GM18520 (cell line): ENCODE measurements around the gene ISYNA1.

ENCODE experiments used
- ATAC-seq: cut with Tn5 transposase; IDR thresholded peaks from one replicate; pipeline ENCODE4 v1.9.1; 2021; ENCODE audit not compliant: unreplicated experiment

Gene ISYNA1

DNA sequence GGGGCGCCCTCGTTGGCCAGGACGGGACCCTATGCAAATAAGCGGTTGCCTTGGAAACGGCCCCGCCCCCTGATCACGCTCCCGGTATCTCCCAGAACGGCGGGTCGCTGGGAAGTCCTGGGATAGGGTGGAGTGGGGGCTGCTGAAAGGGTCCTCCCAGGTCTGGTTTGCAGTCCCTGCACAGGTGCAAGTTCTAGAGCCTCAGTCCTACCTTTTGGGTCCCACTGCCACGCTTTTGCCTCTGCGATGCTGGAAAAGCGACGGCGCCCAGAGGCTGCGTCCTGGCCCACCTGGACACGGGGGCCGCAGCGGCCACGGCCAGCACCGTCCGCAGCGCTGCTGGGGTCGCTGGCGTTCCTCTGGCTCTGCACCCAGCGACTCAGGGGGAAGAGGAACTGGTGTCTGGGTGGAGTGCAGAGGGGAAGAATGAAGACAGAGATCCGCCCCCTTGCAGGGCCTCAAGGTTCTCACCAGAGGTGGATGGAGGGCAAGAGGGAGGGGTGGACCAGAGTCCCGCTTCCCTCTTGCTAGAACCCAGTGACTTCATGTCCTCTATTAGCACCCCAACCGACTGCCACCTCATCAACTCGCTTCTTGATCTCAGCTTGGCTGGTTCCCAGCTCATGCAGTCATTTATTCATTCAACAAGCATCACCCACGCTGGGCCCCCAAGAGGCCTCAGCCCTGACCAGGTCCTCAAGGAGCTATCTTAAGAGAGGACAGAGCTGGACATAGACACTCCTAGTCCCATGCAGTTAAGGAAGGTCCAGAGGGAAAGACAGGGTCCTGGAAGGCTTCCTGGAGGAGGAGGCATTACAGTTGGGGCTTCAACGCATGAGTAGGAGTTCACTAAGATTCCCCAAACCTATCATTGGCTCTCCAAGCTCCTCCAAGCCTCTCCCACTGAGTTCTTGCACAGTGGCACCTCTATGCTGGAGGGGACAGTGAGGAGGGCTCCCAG is 40.4 kb downstream of the ISYNA1 start, which contains the start of gene LRRC25:
Gene LRRC25 (minus strand): TSS at position 381 of the 961 bp plus-strand sequence. CDS start 659 bp downstream, outside the sequence.
- ATAC-seq: no peak

DNA sequence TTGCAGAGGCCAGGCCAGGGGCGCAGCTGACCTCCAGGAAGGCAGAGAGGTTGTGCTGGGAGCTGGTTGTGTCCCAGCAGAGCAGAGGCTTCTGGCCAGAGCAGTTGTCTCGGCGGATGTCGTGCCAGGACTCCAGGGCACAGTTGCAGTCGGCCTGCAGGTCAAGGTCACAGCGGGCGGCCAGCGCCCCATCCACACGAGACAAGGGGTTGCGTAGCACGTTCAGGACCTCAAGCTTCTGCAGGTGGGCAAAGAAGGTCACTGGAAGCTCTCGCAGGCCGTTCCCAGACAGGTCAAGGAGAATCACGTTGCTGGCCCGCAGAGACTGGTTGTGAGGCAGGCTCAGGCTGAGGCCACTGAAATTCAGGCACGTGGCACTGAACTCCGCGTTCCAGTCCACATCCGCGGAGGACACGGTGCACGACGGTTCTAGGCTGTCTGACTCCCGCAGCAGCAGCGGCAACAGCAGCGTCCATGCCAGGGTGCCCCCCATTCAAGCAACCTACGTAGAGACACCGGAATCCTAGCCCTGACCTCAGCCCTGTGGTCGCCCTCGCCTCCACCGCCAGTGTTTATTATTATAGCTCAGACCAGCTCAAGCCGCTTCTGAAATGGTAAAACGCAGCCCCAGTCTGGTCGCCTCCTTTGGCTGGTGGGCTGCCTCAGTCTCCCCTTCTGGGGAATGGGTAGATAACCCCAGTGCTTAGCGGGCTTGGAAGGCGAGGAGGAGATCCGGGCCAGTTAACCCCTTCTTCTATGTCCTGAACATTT is 41.3 kb downstream of the ISYNA1 start:
- ATAC-seq: no peak

DNA sequence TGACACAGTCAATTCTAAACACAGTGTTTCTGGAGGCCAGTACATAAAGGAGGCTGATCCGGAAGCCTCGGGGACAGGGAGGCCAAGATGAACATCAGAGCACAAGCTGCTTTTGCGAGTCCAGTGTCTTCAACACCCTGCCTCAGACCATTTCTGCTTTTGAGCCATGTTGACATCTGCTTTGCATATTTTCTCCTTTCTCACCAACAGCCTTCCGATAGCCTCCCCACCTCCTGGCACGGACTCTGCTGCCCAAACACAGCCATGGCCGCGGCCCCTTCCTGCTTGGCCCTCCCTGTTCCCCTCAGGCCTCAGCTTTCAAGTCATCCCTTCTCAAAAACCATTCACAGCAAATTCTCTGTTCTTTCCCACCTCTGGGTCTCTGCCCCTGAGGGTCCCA is 44.1 kb downstream of the ISYNA1 start:
- ATAC-seq: no peak

DNA sequence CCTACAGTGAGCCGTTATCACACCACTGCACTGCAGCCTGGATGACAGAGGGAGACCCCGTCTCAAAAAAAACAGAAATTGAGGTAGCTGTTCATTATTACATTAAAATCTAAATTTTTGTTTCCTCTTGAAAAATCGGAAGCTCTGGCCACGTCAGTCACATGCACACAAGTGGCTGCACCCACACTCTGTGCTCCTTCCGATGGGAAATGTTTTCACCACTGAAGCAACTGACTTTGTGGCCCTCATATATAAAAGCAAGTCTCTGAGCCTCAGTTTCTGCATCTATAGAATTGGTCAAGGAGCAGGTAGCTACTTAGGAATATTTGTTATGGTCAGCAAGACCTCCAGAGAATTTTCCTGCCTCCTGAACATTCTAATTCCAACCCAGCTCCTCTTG is 45.0 kb downstream of the ISYNA1 start:
- no peak for ATAC-seq

DNA sequence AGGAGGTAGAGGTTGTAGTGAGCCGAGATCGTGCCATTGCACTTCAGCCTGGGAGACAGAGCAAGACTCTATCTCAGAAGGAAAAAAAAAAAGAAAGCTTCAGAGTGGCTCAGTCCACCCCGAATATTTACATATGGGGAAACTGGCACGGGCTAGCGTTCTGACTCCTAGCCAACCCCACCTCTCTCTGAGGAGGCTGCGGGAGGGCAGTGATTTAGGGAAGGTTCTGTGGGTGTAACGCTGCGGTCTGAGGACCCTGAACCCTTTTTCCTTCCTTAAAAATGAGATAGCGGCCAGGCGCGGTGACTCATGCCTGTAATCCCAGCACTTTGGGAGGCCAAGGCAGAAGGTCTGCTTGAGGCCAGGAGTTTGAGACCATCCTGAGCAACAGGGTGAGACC is 45.5 kb downstream of the ISYNA1 start:
- no peak for ATAC-seq

DNA sequence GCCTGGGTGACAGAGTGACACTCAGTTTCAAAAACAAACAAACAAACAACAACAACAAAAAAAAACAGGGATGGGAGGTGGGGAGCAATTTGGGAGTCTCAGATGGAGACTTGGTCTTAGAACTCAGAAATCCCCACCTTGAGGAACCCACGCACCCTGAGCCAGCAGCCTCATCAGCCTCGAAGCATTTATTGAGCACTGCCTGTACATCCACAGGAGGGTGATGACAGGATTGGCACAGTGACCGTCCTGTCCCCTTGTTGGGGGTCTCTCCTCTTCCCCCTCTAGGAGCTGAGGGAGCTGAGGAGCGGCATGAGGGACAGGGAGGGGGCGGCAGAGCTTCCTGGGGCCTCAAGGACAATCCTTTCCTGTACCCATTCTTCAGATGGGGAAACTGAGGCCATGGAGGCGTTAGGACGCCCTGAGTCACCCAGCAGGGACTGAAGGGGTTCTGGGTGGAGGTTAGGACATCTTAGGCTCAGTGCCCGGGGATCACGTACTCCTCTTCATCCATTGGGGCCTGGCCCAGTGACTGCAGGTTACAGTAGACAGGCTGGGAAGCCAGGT is 46.3 kb downstream of the ISYNA1 start:
- no peak for ATAC-seq

DNA sequence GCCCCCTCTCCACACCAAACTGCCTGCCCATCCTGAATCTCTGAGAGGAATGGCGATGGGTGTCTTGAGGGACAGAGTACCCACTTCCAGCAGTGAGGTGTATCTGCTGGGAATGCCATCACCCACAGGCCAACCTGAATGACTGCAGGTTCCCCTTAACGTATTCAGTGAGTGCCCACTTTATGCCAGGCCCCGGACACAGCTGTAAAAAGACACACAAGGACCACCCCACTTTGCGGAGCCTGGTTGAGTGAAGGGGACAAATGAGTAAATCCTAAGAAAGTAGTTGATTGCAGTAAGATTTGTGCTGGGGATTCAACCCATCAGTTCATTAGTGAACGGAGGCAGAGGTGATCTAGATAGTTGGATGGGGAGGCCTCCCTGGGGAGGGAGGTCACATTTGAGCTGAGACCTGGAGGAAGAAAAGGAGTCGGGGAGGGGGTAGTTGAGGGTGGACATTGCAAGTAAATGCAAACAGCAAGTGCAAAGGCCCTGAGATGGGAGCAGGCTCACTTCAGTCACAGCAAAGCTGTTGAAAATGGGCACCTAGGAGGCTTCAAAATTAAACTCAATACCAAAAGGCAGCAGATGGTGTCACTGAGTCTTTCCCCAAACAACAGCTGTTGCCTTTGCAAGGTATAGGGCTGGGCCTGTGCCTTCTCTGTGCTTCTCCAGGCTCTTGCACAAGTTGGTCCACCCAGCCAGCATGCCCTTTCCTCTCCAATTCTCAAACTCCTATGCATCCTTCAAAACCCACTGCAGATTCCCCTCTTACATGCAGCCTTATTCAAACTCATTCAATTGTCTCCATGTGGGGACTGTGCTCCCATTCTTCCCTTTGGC is 47.6 kb downstream of the ISYNA1 start:
- ATAC-seq: no peak

DNA sequence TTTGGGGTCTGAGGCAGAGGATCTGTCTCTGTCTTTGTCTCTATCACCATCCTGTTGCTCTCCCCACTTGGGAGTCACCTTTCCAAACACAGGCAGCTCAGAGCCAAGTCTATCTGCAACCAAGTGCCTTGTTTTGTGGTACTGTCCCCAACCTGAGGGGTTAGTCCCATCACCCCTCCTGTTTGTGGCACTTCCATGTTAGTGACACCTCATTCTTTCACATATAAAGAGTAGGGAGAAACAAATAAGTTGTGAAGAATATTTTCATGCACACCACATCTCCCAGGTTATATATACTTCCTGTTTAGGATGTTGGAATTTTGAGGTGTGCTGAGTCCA is 48.2 kb downstream of the ISYNA1 start:
- ATAC-seq: no peak

DNA sequence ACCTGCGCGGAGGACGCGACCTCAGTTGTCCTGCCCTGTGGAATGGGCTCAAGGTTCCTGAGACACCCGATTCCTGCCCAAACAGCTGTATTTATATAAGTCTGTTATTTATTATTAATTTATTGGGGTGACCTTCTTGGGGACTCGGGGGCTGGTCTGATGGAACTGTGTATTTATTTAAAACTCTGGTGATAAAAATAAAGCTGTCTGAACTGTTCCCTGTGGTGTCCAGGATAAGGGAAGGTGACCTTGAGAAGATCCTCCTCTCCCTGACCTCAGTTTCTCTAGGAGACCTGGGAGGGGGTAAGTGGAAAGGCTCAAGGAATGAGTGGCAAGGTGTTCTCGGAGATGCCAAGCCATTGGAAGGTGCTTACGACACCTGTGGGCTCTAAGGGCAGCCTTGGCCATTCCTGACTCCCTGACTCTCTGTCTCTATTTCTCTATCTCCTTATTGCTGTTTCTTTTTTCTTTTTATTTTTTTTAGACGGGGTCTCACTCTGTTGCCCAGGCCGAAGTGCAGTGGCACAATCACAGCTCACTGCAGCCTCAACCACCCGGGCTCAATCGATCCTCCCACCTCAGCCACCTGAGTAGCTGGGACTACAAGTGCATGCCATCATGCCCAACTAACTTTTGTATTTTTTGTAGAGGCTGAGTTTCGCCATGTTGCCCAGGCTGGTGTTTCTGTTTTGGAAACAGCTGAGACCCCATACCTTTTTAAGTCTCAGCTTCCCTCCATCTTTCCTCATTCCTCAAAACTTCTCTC is 48.8 kb downstream of the ISYNA1 start:
- ATAC-seq: no peak

DNA sequence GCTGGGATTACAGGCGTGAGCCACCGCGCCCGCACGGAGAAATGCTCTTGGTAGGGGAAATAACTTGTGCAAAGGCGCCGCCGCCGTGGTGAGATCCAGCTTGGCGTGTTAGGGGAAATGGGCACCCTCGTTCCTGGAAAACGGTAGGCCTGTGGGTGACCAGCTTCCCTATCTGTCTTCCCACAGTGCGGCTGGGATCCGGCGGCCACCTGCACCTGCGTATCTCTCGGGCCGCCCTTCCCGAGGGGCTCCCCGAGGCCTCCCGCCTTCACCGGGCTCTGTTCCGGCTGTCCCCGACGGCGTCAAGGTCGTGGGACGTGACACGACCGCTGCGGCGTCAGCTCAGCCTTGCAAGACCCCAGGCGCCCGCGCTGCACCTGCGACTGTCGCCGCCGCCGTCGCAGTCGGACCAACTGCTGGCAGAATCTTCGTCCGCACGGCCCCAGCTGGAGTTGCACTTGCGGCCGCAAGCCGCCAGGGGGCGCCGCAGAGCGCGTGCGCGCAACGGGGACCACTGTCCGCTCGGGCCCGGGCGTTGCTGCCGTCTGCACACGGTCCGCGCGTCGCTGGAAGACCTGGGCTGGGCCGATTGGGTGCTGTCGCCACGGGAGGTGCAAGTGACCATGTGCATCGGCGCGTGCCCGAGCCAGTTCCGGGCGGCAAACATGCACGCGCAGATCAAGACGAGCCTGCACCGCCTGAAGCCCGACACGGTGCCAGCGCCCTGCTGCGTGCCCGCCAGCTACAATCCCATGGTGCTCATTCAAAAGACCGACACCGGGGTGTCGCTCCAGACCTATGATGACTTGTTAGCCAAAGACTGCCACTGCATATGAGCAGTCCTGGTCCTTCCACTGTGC is 49.6 kb downstream of the ISYNA1 start:
- ATAC-seq: peak; percentile 55

DNA sequence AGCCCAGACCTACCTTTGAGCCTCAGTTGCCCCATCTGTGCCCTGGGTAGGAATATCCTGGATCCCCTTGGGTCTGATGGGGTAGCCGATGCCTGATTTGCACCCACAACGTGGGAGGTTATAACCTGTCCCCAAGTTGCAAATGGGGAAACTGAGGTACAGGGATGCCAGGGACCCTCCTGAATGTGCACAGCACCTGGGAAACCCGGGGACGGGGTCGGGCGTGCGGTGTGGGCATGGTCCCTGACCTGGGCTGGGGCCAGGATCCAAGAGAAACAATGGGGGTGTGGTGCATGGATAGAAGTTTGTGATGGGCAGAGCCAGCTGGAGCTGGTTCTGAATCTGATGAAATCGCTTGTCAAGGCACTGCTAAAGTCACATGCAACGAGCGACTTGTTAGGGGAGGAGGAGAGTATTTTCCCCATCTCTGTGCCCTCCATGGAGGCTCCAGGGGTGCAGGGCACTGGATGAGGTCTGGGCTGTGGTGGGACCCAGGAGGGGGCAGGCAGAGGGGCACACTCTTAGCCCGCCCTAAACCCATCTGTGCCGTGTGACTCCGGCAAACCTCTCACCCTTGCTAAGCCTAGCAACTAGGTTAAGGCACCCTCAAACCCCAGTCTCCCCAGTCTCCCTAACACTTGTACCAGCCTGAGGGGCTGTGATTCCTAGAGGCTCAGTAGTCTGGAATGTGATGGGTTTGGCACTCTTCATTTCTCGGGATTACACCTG is 51.2 kb downstream of the ISYNA1 start:
- ATAC-seq: no peak

DNA sequence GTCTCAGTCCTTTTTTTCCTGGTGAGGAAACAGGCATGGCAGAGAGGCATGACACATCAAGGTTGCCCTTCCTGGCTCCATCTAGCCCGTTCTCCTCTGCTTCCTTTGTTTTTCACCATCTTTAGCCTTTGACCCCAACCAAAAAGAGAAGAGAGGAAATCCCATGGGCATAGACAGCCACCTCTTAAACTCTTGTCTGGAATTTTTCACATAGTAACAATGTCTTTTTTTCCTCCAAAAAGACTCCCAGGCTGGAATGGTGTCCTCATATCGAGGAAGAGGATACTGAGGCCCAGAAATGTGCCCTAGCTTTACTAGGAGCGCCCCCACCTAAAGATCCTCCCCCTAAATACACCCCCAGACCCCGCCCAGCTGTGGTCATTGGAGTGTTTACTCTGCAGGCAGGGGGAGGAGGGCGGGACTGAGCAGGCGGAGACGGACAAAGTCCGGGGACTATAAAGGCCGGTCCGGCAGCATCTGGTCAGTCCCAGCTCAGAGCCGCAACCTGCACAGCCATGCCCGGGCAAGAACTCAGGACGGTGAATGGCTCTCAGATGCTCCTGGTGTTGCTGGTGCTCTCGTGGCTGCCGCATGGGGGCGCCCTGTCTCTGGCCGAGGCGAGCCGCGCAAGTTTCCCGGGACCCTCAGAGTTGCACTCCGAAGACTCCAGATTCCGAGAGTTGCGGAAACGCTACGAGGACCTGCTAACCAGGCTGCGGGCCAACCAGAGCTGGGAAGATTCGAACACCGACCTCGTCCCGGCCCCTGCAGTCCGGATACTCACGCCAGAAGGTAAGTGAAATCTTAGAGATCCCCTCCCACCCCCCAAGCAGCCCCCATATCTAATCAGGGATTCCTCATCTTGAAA is 52.0 kb downstream of the ISYNA1 start, which contains the start of gene GDF15:
Gene GDF15 (plus strand): TSS at position 484 of the 868 bp plus-strand sequence. CDS start 32 bp downstream, at position 516.
- ATAC-seq: no peak

DNA sequence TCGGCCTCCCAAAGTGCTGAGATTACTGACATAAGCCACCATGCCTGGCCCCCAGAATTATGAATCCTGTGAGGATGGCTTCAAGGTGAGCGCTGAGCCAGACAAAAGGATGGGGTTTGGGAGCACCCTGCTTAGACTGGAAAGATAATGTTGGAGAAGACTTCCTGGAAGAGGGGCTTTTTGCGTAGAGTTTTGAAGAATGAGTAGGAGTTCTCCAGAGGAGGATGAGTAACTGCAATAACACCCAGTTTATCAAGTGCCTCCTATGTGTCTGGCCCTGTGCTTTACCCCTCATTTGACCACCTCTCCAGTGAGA is 52.6 kb downstream of the ISYNA1 start:
- ATAC-seq: no peak

DNA sequence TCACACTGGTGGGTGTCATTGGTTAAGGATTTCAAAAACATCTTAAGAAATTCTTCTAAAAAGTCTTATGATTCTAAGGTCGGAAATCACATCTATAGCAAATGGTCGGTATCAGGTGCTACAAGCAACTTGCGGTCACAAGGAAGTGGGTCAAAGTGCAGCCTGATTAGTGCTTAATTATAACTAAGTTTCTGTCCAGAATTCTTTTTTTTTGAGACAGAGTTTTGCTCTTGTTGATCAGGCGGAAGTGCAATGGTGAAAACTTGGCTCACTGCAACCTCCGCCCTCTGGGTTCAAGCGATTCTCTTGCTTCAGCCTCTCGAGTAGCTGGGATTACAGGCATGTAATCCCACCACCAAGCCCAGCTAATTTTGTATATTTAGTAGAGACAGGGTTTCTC is 53.2 kb downstream of the ISYNA1 start:
- no peak for ATAC-seq
